Germinal center (tissue), 1 donor: ENCODE results near the gene CREB3.

Experiments
- DNase-seq: peaks from one replicate; pipeline ENCODE4 v3.0.0; 2012; ENCODE audit warnings: mixed read lengths, low spot score

Gene CREB3

DNA sequence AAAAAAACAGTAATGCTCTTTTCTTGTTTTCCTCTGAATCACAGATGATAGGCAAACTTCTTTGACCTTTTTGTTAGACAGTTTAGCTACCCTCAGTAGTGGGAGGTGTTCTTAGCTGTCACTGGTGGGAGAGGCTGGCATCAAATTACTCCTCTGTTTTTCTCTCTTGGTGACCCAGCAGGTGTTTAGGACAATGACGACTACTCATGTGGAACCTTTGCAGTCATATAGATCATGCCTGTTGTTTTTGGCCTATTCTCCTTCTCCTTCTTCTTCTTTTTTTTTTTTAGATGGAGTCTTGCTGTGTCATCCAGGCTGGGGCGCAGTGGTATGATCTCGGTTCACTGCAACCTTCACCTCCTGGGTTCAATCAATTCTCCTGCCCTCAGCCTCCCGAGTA lies 43.6 kb downstream of the CREB3 start:
- DNase-seq = no peak

DNA sequence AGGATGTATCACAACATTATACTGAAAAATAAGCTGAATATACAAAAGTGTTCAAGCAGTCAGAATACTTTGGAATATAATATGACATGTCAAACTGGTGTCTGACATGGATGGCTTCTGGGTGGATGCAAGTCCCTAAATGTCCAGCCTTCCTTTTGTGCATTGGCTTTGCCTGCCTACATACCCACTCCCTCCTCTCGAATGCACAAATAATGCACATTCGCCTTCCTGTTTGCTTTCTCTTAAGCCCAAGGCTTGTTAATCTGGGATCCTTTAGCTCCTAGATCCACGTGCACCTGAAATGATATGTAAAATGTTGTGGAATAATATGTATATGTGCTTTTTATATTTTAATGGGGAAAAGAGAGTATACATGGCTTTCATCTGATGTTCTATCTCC lies 46.0 kb downstream of the CREB3 start:
- no peak for DNase-seq

DNA sequence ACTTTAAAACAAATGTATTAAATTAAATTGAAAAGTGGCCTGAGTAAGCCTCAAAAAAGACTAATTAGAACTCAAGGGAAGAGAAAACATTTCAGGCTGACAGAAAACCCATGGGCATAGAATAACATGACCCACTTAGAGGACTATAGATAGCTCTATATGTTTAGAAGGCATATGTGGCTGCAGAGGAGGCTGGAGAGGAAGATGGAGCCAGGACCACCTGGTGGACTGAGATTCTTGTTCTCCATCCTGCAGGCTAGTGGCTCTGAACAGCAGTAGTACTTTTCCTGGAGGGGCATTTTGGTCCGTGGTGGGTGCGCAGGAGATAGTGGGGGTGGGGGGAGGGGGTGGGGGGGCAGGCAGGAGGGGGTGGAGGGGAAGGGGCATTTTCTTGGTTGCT lies 48.6 kb downstream of the CREB3 start:
- DNase-seq = no peak

DNA sequence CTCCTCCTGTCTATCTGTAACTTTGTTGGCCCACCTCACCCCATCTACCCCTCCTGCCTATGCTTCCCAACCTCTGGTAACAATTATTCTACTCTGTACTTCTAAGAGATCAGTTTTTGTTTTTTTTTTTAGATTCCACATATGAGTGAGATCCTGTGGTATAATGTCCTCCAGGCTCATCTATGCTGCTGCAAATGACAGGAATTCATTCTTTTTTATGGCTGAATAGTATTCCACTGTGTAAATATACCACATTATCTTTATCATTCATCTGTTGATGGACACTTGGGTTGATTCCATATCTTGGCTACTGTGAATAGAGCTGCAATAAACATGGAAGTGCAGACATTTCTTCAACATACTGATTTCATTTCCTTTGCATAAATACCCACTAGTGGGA lies 51.0 kb downstream of the CREB3 start:
- DNase-seq = no peak
